ENCODE measurements around the gene LCN6. TPM values are rescaled to one million over a fixed set of nuclear protein-coding genes. Genes with fewer than 3 reads are reported as not detected.

Gene LCN6
- total and polyA plus RNA-seq, 12 donors = 0.43 to 25.4 (median 2.2) TPM; not detected in 6

DNA sequence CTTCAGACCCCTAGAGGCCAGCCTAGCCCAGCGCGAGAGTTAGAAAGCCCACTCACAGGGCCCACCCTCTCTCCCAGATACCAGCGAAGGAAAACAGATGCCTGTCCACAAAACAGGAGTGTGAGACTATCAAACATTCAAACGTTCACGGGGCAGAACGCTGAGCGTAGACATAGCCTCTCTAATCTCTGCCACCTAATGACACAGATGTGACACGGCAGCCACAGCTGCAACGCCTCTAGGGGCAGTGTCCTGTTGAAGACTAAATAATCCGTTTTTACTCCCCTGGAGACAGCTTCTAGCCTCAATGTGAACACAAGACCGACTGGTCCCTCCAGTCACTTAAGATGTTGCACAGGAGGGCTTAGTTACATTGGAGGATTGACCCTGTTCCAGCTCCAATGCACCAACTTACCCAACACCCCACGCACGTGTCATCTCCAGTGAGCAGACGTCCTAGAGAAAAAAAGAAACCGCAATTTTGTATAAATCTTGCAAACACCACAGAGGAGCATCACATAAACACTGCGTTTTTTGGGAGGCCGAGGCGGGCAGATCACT, 21.6 kb downstream of the LCN6 start:
- Histone ChIP-seq H3K4me3 (peak overlapping the region in 2 of 4 donors; percentile 48 to 84), H3K4me1 (replicated peaks in 1 of 2) (peaks cover 21 to 29% of the 10 kb centered on the region in 2 donors), H3K27me3 (no peaks in the 10 kb centered on the region), H3K36me3 (replicated peaks in 1 of 2) (peaks cover 0 to 41% of the 10 kb centered on the region in 2 donors), H3K27ac (no peak overlapping the region), H3K9me3 (replicated peaks in 1 of 3) (no peaks in the 10 kb centered on the region)
- WGBS, 4 donors = 33 to 40% (median 36%) methylated on average over 18 of the region's 18 CpGs
- peak in 1 of 7 donors; percentile 66 for DNase-seq
- intact Hi-C loops (cut with DNase I) = no loop called here
- TF ChIP-seq, protein P1, sequence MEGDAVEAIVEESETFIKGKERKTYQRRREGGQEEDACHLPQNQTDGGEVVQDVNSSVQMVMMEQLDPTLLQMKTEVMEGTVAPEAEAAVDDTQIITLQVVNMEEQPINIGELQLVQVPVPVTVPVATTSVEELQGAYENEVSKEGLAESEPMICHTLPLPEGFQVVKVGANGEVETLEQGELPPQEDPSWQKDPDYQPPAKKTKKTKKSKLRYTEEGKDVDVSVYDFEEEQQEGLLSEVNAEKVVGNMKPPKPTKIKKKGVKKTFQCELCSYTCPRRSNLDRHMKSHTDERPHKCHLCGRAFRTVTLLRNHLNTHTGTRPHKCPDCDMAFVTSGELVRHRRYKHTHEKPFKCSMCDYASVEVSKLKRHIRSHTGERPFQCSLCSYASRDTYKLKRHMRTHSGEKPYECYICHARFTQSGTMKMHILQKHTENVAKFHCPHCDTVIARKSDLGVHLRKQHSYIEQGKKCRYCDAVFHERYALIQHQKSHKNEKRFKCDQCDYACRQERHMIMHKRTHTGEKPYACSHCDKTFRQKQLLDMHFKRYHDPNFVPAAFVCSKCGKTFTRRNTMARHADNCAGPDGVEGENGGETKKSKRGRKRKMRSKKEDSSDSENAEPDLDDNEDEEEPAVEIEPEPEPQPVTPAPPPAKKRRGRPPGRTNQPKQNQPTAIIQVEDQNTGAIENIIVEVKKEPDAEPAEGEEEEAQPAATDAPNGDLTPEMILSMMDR (IDR thresholded peaks at IDR 0.05) = peak in 4 of 6 experiments; percentile 12 to 29 (median 20)
- TF ChIP-seq POLR2A (IDR thresholded peaks at IDR 0.05) = no peak

DNA sequence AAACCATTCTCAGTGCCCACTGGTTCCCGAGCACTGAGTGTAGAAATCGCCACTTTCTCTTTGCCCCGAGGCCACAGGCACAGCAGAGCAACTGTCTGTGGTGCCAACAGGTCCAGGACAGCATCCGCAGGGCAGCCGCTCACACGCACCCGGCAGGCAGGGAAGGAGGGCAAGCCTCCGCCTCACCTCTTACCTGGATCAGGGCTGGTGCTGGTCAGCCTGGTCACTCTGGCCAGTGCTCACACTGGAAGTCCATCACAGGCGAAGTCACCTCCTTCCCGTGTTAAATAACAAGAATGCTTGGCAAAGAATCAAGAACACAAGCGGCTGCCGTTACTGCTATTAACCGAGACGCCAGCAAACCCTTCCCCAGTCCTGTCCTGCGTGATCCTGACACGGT, 22.2 kb downstream of the LCN6 start:
- intact Hi-C loops (cut with DNase I) = no loop called here
- Histone ChIP-seq H3K27me3 (no peaks in the 10 kb centered on the region), H3K36me3 (replicated peaks in 1 of 2) (peaks cover 0 to 41% of the 10 kb centered on the region in 2 donors), H3K9me3 (replicated peaks in 1 of 3) (no peaks in the 10 kb centered on the region), H3K4me1 (replicated peaks in 1 of 2) (peaks cover 21 to 29% of the 10 kb centered on the region in 2 donors), H3K4me3 (no peak overlapping the region), H3K27ac (no peak overlapping the region)
- no peak for DNase-seq
- 51 to 81% (median 73%) methylated on average over 8 to 16 of the region's 16 CpGs for WGBS, 4 donors
- TF ChIP-seq, protein P1 (IDR thresholded peaks at IDR 0.05) = no peak
- no peak for TF ChIP-seq POLR2A (IDR thresholded peaks at IDR 0.05)

DNA sequence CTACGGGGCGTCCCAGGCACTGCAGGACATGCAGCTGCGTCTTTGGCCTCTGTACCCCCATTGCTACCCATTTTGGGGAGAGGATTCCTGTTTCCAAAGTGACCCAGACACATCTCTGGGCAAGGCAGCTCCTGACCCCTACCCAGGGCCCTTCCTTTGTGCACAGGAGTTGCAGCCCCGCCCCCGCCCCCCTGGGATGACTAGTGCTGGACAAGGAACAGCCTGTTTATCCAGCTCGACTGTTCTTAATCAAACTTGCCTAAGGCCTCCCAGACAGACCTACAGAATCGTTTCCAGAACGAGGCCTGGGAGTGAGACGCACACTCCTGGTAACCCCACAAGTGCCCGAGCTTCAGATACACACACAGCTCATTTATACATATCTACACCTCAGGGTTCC, 22.7 kb downstream of the LCN6 start:
- peaks cover 0 to 41% of the 10 kb centered on the region in 2 donors for H3K36me3 ChIP-seq (replicated peaks in 1 of 2)
- no peak overlapping the region for H3K27ac ChIP-seq
- 58 to 98% (median 84%) methylated on average over 5 to 10 of the region's 10 CpGs for WGBS, 4 donors
- H3K9me3 ChIP-seq (replicated peaks in 1 of 3) = no peaks in the 10 kb centered on the region
- intact Hi-C loops (cut with DNase I) = no loop called here
- TF ChIP-seq, protein P1 (IDR thresholded peaks at IDR 0.05) = no peak
- no peak for TF ChIP-seq POLR2A (IDR thresholded peaks at IDR 0.05)
- no peaks in the 10 kb centered on the region for H3K27me3 ChIP-seq
- no peak overlapping the region for H3K4me3 ChIP-seq
- H3K4me1 ChIP-seq (replicated peaks in 1 of 2) = peaks cover 21 to 29% of the 10 kb centered on the region in 2 donors
- DNase-seq = no peak

DNA sequence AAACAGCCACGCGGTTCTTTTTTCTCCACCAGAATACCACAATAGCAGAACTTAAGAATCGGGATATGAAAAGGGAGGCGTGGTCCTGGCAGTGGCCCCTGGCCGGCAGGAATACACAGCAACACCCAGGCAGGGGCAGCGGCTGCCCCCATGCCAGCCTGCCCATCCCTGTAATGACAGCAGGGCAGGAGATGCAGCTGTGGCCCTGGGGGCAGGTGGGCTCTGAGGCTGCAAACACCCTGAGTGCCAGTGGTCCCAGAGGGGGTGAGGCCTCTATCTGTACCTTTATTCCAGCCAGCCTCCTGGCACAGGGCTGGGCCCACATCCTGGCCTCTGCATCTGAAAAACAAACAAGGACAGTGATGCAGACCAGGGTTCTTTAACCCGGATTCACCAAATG, 23.6 kb downstream of the LCN6 start:
- H3K4me3 ChIP-seq = no peak overlapping the region
- H3K9me3 ChIP-seq (replicated peaks in 1 of 3) = no peaks in the 10 kb centered on the region
- intact Hi-C loops (cut with DNase I) = no loop called here
- peaks cover 21 to 29% of the 10 kb centered on the region in 2 donors for H3K4me1 ChIP-seq (replicated peaks in 1 of 2)
- H3K27ac ChIP-seq = no peak overlapping the region
- no peaks in the 10 kb centered on the region for H3K27me3 ChIP-seq
- peaks cover 0 to 41% of the 10 kb centered on the region in 2 donors for H3K36me3 ChIP-seq (replicated peaks in 1 of 2)
- no peak for DNase-seq
- no peak for TF ChIP-seq POLR2A (IDR thresholded peaks at IDR 0.05)
- TF ChIP-seq, protein P1 (IDR thresholded peaks at IDR 0.05) = no peak
- 79 to 88% (median 82%) methylated on average over 7 of the region's 7 CpGs for WGBS, 4 donors
